Right ventricle myocardium inferior (tissue), 1 donor: ENCODE results near the gene SDCBP2. TPM values are rescaled to one million over a fixed set of nuclear protein-coding genes. Genes with fewer than 3 reads are reported as not detected.

Experiments used
- ATAC-seq: fragments of 200-7000 bp; cut with Tn5 transposase; one replicate; pipeline ENCODE4 v1.9.1; 2020; ENCODE audit warnings: mild to moderate bottlenecking, moderate library complexity
- DNase-seq: peaks from one replicate; pipeline ENCODE4 v3.0.0; 2021; ENCODE audit errors: missing footprints
- intact Hi-C: fragments of 100-400 bp; cut with DNase I; formaldehyde crosslinking; loops from one replicate; pipeline ENCODE4 v1.11.0; 2022
- total RNA-seq: library from RNA; stranded (reverse); fragmentation: NEBNext Ultra II Directional; extraction: Animal tissue kit (Norgen Biotek cat#: 25700); gene quantifications from one replicate; pipeline ENCODE4 v1.2.1, GENCODE V29; 2021
- donor health status: DM: no; HTN: yes; CAD: no; lungs with severe emphysema.

SDCBP2 gene
- total RNA-seq, 1 donor from 2014 or later, result 1.2 TPM

- ATAC-seq, result no peak
- intact Hi-C loops, result no loop called here
- no peak for DNase-seq
These were observed 24.0 kb downstream of the SDCBP2 start for GRCh38 chr20:1304710-1305515.

- intact Hi-C loops, result no loop called here
- DNase-seq, result no peak
- no peak for ATAC-seq
These were observed 26.0 kb downstream of the SDCBP2 start for GRCh38 chr20:1302685-1303541.

GRCh38 chr20:1301031-1301529 lies 27.9 kb downstream of the SDCBP2 start:
- ATAC-seq (no peak), DNase-seq (no peak)
- intact Hi-C loops, result no loop called here

- DNase-seq, result no peak
- intact Hi-C loops, result no loop called here
- no peak for ATAC-seq
These were observed 28.7 kb downstream of the SDCBP2 start for GRCh38 chr20:1300083-1300840.

GRCh38 chr20:1299522-1299921 lies 29.4 kb downstream of the SDCBP2 start:
- ATAC-seq, result no peak
- no peak for DNase-seq
- intact Hi-C loops, result no loop called here

GRCh38 chr20:1298888-1299511 lies 29.9 kb downstream of the SDCBP2 start:
- no peak for ATAC-seq
- no peak for DNase-seq
- intact Hi-C loops, result no loop called here

- intact Hi-C loops, result no loop called here
- ATAC-seq (no peak), DNase-seq (no peak)
These were observed 30.8 kb downstream of the SDCBP2 start for GRCh38 chr20:1298166-1298565.

GRCh38 chr20:1297486-1297885 lies 31.5 kb downstream of the SDCBP2 start:
- intact Hi-C loops, result no loop called here
- DNase-seq (no peak), ATAC-seq (no peak)

GRCh38 chr20:1296922-1297321 lies 32.0 kb downstream of the SDCBP2 start:
- intact Hi-C loops, result no loop called here
- ATAC-seq (no peak), DNase-seq (no peak)

- DNase-seq (no peak), ATAC-seq (no peak)
- intact Hi-C loops, result no loop called here
These were observed 32.8 kb downstream of the SDCBP2 start for GRCh38 chr20:1296117-1296610.

GRCh38 chr20:1295276-1295930 lies 33.5 kb downstream of the SDCBP2 start:
- no peak for DNase-seq
- no peak for ATAC-seq
- intact Hi-C loops, result no loop called here

- no peak for ATAC-seq
- no peak for DNase-seq
- intact Hi-C loops, result no loop called here
These were observed 34.4 kb downstream of the SDCBP2 start for GRCh38 chr20:1294497-1294896.

GRCh38 chr20:1293641-1294379 lies 35.1 kb downstream of the SDCBP2 start:
- DNase-seq (no peak), ATAC-seq (no peak)
- intact Hi-C loops, result no loop called here

- no peak for ATAC-seq
- intact Hi-C loops, result no loop called here
- DNase-seq, result no peak
These were observed 36.3 kb downstream of the SDCBP2 start for GRCh38 chr20:1292620-1293019.

- intact Hi-C loops, result no loop called here
- no peak for ATAC-seq
- no peak for DNase-seq
These were observed 37.7 kb downstream of the SDCBP2 start for GRCh38 chr20:1291191-1291741.

- intact Hi-C loops, result no loop called here
- peak; percentile 42 for ATAC-seq
These were observed 41.0 kb downstream of the SDCBP2 start for GRCh38 chr20:1287787-1288569.

More at GRCh38 chr20:1287787-1288569, 41.0 kb downstream of the SDCBP2 start:
- DNase-seq, result no peak
